ENCODE data around the gene CCDC38.
"Not testable (repeated sequence)": the region's sequence is repeated elsewhere in the genome, so short reads cannot be mapped to it uniquely, and the experiment has no call there.

Gene CCDC38

DNA sequence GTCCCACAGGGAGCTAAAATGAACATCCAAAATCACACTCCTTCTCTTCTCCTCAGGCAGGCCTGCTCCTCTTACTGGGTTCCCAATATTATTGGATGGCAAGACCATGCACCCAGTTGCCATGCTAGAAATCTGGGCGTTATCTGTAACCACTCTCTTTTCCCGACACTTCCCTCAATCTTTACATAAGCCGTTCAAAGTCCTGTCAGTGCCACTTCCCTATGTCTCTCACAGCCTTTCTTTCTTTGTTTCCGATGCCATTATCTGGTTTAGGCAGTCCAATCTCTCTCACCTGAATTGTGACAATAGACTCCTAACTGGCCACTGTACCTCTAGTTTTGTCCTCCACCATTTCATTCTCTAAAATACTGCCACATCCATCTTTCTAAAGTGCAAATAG, 59.5 kb downstream of the CCDC38 start:
- DNase-seq (ENCODE audit: low spot score): no peak

DNA sequence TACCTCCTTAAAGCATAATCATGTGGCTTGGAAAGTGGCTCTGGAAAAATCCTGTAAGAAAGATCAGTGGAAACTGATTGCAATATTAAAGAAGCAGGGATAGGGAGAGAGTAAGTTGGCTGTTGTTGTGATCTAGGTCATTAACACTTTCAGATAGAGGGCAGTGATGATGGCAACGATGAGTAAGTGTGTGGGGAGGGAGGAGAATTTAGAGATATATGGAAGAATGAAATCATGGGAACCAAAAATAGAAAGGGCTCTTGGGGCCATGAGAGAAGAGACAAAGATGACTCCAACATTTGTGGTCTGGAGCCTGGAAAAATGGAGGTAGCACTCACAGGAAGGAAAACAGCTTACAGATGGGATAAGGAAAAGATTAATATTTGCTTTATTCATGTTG, 60.3 kb downstream of the CCDC38 start:
- DNase-seq (ENCODE audit: low spot score): no peak

DNA sequence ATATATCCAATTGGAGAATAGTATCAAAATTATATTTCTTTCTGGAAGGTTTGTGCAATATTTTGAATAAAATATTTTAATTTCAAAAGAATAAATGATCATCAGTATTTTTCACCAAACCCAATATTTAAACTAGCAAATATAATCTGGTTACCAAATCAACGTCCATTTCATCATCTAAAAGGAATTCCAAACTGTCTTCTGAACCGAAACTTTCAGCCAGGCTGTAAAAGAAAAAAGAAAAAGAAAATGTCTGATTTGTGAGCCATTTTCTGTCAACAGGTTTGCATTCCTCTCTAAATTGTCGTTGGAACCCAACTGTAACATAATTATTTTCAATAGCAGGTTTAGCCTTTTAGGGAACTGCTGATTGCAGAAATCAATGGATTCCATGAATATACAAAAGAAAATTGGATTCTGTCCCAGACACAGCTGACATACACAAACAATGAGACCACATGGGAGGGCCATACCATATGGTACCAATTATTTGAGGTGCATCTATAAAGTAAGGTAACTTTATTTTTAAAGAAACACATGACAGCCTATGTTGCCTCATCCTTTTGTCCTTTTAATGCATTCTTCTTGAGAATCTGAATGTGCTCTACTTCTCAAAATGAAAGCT, 61.0 kb downstream of the CCDC38 start:
- DNase-seq (ENCODE audit: low spot score): no peak

DNA sequence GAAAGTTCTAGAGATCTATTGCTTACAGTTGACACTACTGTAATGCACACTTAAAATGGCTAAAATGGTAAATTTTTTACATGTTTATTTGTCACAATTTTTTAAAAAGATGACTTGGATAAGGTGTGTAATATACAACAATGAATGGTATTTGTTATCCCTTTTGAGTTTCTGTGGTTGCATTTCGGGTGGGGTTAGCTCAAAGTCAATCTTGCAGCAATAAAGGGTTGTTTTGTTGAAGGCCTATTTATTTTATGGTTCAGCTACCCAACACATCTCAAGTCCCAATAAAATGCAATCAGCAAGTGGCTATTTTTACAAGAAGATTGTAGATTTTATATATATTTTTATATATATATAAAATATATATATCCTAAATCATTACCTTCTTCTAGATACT, 61.5 kb downstream of the CCDC38 start:
- no peak for DNase-seq (ENCODE audit: low spot score)

DNA sequence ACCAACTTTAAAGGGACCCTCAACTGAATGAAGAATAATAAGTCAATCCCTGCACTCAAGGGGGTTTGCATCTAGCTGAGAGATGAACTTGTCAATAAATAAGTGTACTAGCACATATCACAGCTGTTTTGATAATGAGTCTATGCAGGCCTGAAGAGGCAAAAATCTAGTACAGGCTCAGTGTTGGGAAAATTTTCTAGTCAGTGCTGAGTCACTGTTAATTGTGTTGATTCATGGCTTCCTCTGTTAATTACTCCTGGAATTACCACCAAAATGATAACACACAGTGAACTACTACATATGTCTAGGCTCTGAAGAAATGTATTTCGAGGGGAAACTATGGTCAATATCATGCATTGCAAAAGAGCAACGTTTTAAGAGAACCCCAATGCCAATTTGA, 64.8 kb downstream of the CCDC38 start:
- DNase-seq (ENCODE audit: low spot score): no peak

DNA sequence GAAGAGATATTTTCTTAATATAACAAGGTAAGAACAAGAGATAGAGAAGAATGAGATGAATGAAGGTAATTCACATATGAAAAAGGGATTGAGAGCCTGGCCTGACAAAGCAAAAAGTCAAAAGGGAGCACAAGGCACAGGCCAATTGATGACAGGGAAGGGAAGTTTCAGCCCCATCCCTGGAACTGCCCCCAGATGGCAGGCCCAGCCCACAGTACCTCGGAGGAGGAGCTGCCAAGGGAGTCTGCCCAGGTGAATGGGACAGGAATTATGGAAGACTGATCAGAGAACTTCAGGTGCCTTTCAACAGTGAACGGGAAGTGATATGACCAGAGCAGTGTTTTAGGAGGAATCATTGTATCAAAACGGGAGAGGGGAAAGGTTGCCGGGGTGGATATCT, 68.0 kb downstream of the CCDC38 start:
- no peak for DNase-seq (ENCODE audit: low spot score)

DNA sequence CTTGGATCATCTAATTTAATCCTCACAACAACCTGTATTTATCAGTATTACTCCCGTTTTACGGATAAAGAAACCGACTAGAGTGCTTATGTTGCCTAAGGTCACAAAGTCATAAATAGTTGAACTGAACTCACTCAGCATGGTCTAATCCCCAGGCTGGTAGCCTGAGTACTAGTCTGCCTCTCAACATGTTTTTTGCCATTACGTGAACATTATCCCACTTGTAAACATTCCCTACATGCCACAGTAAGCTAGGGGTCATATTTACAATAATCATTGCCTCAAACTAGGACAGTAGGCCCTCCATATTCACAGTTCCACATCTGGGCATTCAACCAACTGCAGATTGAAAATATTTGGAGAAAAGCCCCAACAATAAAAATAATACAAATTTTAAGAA, 71.5 kb downstream of the CCDC38 start:
- no peak for DNase-seq (ENCODE audit: low spot score)

DNA sequence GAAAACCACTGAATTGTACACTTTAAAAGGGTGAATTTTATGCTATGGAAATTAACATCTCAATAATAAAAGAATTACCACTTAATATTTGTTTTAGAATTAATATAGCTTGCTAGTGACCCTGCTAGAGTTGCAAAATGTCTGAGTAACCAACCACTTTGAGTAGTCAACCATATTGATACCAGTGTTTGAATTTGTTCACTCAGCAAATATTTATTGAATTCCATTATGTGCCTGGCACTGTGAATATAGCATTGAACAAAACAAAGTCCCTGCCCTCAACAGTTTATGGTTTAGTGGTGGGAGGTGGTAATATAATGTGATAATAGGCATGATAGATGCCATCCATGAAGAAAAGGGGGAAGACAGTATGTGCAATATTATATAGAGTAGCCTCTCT, 79.1 kb downstream of the CCDC38 start:
- DNase-seq (ENCODE audit: low spot score): no peak

DNA sequence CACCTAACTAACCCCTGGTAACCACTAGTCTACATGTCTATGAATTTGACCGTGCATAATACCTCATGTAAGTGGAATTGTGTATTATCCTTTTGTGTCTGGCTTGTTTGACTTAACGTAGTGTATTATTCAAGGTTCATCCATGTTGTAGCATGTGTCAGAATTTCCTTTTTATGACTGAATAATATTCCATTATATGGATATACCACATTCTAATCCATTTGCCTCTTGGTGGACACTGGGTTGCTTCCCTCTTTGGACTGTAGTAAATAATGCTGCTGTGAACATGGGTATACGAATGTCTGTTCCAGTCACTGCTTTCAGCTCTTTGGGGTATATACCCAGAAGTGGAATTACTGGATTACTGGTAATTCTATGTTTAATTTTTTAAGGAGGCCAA, 80.4 kb downstream of the CCDC38 start:
- DNase-seq (ENCODE audit: low spot score): no peak

DNA sequence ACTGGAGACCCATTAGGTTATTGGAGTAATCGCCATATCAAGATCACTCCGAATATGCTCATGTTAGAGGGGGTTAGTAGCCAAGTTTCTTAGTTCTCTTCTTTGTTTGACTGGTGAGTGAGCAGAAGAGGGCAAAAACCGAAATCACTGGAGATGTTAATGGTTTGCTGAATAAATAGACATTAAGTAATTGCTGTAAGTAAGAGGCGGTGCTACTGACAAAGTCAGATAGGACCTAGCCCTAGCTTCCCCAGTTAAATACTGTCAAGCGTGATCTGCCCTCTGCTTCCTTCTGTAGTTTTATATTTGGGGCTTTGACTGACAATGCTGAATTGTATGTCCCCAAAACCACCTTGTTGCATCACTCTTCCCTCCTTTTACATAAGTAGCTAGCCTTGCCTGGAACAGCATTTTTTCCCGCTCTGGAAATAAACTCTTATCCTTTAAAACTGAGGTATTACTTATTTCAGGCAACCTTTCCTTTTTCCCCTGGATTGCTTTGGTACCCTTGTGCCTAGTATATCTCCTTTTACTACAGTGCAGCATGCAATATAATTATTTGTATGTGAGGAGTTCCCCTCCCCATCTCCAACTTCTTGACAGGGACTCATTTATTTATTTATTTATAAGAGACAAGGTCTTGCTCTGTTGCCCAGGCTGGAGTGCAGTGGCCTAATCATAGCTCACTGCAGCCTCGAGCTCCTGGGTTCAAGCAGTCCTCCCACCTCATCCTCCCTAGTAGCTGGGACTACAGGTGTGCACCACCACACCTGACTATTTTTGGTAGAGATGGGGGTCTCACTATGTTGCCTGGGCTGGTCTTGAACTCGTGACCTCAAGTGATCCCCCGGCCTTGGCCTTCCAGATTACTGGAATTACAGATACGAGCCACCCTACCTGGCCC, 82.2 kb downstream of the CCDC38 start:
- DNase-seq (ENCODE audit: low spot score): no peak

DNA sequence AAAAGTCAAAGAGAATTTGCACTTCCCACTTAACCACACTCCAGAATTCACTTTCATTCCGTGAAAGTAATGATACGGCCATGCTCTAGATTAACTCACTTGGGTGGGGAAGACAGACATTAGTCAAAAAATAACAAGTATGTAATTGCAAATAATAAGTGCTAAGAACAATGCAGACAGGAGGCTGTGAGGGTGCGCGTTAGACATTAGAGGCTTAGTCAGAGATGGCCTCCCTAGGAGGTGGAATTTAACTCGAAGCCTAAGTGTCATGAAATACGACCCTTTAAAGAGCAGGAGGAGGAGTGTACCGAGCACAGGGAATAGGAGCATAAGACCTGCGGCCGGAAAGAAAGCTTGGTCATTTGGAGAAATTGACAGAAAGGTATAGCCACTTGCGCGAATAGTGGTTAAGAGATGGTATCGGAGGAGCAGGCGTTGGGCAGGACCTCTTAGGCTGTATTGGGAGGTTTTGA, 83.0 kb downstream of the CCDC38 start:
- DNase-seq (ENCODE audit: low spot score): peak; percentile 12

DNA sequence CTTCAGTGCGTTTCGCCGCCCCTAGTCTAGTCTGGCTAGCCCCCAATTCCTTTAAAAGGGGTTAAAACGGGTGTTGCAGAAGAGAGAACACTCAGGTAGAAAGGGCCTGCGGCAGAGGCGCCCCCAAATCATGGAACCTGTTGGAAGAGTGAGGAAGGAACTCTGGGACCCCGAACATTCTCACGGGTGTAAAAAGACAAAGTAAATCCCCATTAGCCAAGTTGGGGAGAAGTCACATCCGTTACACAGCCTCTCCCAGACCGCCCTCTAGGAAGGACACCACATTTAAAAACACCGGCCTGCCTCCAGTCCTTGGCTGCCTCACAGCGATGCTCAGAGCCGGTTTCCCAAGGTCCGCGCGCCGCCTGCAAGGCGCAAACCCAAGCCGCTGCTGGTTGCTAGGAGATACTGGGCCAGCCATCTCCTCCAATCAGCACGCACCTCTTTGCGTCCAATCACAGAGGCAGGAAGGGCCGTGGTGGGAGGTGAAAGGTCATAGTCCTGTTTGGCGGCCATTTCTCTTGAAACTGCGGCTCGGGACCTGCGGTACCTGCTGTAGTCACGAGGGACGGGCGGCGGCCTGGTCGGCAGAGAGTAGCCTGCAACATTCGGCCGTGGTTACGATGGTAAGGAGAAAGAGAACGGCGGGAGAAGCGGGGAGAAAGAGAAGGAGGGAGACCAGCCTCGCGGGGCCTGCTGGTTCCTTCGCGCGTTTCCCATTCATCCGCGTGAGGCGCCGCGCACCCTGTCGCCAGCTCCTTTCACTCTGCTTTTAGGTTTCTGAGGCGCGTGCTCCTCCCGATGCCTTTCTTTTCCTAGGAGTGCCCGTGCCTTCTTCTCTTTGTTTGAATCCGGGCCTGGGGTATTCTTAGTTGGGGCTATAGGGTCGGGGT, 83.7 kb downstream of the CCDC38 start, which contains the start of gene SNRPF:
SNRPF (plus strand) TSS at position 502 of the 893 bp plus-strand sequence; CDS start at position 624, 122 bp downstream.
- DNase-seq (ENCODE audit: low spot score): peak; percentile 99

DNA sequence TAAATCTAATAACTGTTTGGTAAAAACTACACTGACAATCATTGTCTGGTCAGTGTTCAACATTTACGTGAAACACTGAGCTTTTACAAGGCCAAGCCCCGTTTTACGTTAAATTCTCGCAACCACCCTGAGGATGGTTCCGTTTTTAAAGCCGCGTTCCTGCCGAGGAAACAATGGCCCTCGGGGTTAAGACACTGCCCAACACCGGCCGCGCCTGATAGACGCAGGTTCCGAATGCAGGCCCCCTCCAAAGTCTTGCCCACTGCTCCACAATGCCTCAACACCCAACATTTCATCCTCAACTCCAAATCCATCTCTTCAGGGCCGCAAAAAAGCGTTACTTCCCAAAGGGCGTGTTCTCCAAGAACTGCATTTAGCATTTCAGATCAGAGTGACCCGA, 84.6 kb downstream of the CCDC38 start:
- no peak for DNase-seq (ENCODE audit: low spot score)

DNA sequence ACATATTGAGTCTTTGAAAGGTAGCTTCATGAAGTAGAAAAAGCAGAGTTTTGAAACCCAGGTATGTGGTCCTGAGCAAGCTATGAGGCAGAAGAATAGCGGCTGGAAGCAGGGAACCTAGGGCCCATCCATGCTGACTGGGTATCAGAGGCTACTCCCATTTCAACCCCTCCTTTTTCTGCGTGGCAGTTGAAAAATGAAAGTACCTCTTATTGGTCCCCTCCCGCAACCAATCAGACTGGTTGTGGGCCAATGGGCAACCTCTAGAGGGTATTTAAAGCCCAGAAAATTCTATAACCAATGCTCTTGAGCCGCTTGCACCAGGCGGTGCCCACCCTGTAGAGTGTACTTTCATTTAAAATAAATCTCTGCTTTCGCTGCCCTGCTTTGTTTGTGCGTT, 85.3 kb downstream of the CCDC38 start:
- no peak for DNase-seq (ENCODE audit: low spot score)

DNA sequence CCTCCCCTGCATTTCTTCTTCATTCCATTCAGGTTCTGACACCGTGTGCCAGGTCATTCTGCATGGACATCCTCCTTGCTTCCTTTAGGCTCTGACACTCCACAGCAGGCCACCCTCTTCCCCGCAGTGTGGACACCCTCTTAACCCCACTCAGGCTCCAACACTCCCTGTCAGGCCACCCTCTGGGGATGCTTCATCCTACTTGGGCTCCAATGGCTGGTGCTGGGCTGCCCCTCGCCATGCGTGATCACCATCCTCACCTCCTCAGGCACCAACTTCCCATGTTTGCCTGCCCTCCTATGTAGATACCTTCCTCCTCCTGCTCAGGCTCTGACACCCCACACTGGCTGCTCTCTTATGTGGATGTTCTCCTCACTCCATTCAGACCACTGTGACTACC, 90.3 kb downstream of the CCDC38 start:
- no peak for DNase-seq (ENCODE audit: low spot score)

DNA sequence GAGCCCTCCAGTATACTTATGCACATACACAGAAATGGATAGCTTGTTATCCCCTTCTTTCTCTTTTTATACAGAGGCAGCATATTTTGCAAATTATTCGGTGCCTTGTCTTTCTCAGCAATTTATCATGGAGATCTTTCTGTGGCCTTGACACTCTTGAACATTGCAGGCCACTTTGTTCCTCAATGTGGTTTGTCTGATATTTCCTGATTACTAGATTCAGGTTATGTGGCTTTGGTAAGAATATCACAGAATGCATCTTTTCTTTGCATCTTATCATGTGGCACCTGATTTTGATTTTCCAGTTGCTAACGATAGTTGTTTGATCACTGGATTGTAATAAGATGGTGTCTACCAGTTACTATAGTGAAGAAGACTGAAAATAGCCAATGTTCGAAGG, 90.8 kb downstream of the CCDC38 start:
- no peak for DNase-seq (ENCODE audit: low spot score)

DNA sequence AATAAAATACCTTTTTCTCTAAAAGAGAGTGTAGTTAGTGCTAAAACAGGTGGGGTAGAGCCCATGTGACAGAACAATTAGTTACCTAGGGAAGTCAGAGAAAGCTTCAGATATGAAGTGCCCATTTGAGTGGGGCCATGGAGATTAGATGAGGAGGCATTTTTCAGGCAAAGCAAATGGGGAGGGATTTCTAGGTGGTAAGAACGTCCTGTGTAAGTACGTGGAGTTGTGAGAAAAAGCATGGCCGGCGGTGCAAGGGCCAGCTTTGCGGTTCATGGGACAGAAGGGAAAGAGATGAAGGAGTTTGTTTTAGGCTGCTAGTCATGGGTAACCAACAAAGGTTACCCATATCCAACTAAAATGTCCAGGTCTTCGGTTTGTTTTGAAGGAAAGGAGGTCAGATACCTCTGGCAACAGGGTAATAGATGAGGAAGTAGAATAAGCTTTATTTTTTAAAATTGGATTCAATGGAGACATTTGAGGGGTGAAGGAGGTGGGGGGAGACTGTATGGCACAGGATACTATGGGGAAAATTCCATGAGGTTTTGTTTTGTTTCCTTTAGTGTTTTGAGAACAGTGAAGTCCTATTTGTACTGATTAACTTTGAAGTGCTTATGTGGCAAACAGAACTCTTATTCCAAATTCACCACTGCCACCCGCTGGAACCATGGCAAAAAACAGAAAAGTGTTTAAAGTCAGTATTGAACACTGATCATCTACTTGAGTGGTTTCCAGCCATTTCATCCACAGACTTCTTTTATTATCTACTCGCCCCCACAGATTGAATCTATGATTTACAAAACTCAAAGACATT, 93.6 kb downstream of the CCDC38 start:
- DNase-seq (ENCODE audit: low spot score): no peak

DNA sequence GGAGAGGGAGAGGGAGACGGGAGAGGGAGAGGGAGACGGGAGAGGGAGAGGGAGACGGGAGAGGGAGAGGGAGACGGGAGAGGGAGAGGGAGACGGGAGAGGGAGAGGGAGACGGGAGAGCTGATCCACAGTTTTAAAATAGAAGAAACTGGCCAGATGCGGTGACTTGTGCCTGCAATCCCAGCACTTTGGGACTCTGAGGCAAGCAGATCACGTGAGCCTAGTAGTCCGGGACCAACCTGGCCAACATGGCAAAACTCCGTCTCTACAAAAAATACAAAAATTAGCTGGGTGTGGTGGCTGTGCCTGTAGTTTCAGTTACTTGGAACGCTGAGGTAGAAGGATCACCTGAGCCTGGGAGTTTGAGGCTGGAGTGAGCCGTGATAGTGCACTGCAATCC, 100.0 kb downstream of the CCDC38 start:
- not testable (repeated sequence) for DNase-seq (ENCODE audit: low spot score)

DNA sequence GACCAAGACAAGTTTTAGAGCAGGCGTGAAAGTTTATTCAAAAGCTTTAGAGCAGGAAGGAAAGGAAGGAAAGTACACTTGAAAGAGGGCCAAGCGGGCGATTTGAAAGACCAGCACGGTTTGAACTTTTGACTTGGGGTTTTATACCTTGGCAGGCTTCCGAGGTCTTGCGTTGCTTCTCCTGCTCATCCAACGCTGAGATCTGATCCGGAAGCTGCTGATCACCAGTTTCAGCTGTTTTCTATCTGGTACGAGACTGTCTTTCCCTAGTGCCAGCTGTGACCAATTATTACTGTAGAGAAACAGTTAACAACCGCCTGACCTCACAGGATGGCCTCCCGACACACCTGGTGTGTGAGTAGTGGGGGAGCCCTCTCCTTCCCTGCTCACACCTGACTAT, 104.3 kb downstream of the CCDC38 start:
- no peak for DNase-seq (ENCODE audit: low spot score)

DNA sequence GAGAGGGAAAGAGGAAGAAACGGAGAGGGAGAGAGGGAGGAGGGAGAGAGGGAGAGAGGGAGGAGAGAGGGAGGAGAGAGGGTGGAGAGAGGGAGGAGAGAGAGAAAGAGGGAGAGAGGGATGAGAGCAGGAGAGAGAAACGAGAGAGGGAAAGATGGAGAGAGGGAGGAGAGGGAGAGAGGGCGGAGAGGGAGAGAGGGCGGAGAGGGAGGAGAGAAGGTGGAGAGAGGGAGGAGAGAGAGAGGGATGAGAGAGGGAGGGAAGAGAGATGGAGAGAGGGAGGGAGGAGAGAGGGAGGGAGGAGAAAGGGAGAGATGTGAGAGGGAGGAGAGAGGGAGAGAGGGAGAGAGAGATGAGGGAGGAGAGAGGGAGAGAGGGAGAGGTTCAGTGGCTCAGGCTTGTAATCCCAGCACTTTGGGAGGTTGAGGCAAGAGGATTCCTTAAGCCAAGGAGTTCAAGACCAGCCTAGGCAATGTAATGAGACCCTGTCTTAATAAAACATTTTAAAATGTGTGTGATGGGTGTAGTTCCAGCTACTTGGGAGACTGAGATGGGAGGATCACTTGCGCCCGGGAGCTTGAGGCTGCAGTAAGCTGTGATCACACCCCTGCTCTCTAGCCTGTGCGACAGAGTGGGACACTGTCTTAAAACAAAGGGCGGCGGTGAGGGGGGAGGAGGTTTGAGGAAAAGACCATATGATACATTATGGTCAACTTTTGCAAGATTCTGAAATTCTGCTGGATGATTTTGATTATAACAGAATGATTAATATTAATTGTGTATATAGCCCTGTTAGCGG, 105.0 kb downstream of the CCDC38 start:
- no peak for DNase-seq (ENCODE audit: low spot score)
